ENCODE measurements around the gene TFPI.

DNA sequence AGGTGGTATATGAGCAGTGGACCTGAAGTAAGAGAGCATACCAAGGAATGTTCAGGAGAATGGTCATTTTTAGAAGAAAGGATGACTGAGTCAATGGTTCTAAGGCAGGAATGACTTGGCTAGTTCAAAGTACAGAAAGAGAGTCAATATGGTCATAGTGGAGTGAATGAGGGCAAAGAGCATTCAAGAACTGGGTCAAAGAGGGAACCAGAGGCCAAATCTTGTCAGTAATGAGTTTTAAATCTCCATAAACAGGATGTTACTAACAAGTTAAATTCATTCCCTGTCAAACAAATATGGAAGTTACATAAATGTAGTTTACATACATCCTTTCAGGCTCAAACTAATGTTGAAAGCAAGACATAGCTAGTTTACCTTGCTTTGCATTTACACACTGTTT, 122.3 kb downstream of the TFPI start:
- TF ChIP-seq, protein P1, sequence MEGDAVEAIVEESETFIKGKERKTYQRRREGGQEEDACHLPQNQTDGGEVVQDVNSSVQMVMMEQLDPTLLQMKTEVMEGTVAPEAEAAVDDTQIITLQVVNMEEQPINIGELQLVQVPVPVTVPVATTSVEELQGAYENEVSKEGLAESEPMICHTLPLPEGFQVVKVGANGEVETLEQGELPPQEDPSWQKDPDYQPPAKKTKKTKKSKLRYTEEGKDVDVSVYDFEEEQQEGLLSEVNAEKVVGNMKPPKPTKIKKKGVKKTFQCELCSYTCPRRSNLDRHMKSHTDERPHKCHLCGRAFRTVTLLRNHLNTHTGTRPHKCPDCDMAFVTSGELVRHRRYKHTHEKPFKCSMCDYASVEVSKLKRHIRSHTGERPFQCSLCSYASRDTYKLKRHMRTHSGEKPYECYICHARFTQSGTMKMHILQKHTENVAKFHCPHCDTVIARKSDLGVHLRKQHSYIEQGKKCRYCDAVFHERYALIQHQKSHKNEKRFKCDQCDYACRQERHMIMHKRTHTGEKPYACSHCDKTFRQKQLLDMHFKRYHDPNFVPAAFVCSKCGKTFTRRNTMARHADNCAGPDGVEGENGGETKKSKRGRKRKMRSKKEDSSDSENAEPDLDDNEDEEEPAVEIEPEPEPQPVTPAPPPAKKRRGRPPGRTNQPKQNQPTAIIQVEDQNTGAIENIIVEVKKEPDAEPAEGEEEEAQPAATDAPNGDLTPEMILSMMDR (IDR thresholded peaks at IDR 0.05), result no peak
- no peak for TF ChIP-seq POLR2A (IDR thresholded peaks at IDR 0.05)

All from heart left ventricle (tissue), 13 donors.